Transverse colon (tissue), 4 donors: Measurements from ENCODE around the gene KRT8. TPM values are rescaled to one million over a fixed set of nuclear protein-coding genes. Genes with fewer than 3 reads are reported as not detected.

ENCODE experiments used
- DNase-seq: peaks from one replicate; pipeline ENCODE4 v3.0.0-alpha.2; 2019
- H3K27ac ChIP-seq, 4 donors: fragments of 200-600 bp; sonication (generic); 2 replicates each; pipeline ENCODE4 v1.5.1; 2016 to 2018; ENCODE audit warnings: inconsistent platforms in 4 of 4
- H3K27me3 ChIP-seq: fragments of 200-600 bp; sonication (generic); 2 replicates; pipeline ENCODE4 v1.5.1; 2017; ENCODE audit warnings: inconsistent platforms
- H3K36me3 ChIP-seq, 4 donors: fragments of 200-600 bp; sonication (generic); 2 replicates each; pipeline ENCODE4 v1.5.1; 2017 to 2019; ENCODE audit warnings: inconsistent platforms in 4 of 4
- H3K4me1 ChIP-seq, 4 donors: fragments of 200-600 bp; sonication (generic); 2 replicates each; pipeline ENCODE4 v1.5.1; 2017 to 2020; ENCODE audit warnings: inconsistent platforms in 4 of 4
- H3K4me3 ChIP-seq, 4 donors: fragments of 200-600 bp; sonication (generic); 1 replicate in 1 of 4; 2 replicates in 3 of 4; pipeline versions ENCODE4 v1.5.1 to v1.6.1; 2017 to 2019; ENCODE audit warnings: inconsistent platforms in 4 of 4
- H3K9me3 ChIP-seq, 2 donors: fragments of 200-600 bp; sonication (generic); 2 replicates each; pipeline ENCODE4 v1.5.1; 2017 to 2019; ENCODE audit warnings: inconsistent platforms in 2 of 2
- CTCF ChIP-seq, 5 experiments: fragments of 200-600 bp in 3 of 5; fragments of 450-650 bp in 2 of 5; sonication (generic) in 3 of 5; IDR thresholded peaks; 1 replicate in 2 of 5; 2 replicates in 3 of 5; pipeline ENCODE4 v1.5.1; 2016 to 2017; ENCODE audit warnings: antibody characterized with exemption in 5 of 5, inconsistent platforms in 3 of 5, mild to moderate bottlenecking in 2 of 5, moderate library complexity in 1 of 5
- EP300 ChIP-seq: sonication (generic); formaldehyde crosslinking; IDR thresholded peaks from one replicate; pipeline ENCODE4 v1.6.1; 2017; ENCODE audit warnings: antibody characterized with exemption, low read depth
- POLR2A ChIP-seq: fragments of 450-650 bp; IDR thresholded peaks from one replicate; pipeline ENCODE4 v1.6.1; 2016; ENCODE audit warnings: antibody characterized with exemption, mild to moderate bottlenecking, moderate library complexity
- POLR2AphosphoS5 ChIP-seq, 3 donors: sonication (generic); formaldehyde crosslinking; IDR thresholded peaks; one replicate each; pipeline ENCODE4 v1.6.1; 2016; ENCODE audit warnings: antibody characterized with exemption in 3 of 3
- WGBS, 2 donors: methylation state at CpG; one replicate each; pipeline ENCODE4 v1.1.5; 2018; ENCODE audit warnings: low coverage in 1 of 2; 5-methylcytosine and 5-hydroxymethylcytosine counted together
- in situ Hi-C, 4 donors: fragments of 200-750 bp; cut with MboI; loops; one replicate each; pipeline versions ENCODE4 v1.15.0 to v1.15.1; 2017; ENCODE audit warnings: low sequenced_read_pairs in 3 of 4, low pct_ligation_motif_present in 1 of 4, low pct_unique_long_range_greater_than_20kb in 1 of 4
- intact Hi-C: fragments of 100-400 bp; cut with DNase I; formaldehyde crosslinking; loops from one replicate; pipeline ENCODE4 v1.15.1; 2023; ENCODE audit warnings: low total_unique reads
- total RNA-seq, 4 donors: library from RNA; depleted of rRNA; stranded (reverse); fragments of >200 nt; gene quantifications; one replicate each; pipeline ENCODE4 v1.1.0, GENCODE V29; 2016

The KRT8 gene
- total RNA-seq, 4 donors from 2014 or later = 1,016 to 3,505 (median 2,245) TPM

GRCh38 chr12:52847335-52848102 is 57.4 kb downstream of the KRT8 start:
- no peak overlapping the region for H3K27ac ChIP-seq
- no peak overlapping the region for H3K4me3 ChIP-seq
- in situ Hi-C loops (no loop called here), intact Hi-C loops (no loop called here)
- H3K9me3 ChIP-seq = no peaks in the 10 kb centered on the region
- WGBS, 2 donors = 84% methylated on average over 12 of the region's 12 CpGs; no CpG with 5 or more reads in 1 of the 2 donors
- TF ChIP-seq POLR2A (no peak), POLR2AphosphoS5 (IDR thresholded peaks at IDR 0.05) (no peak), EP300 (no peak), CTCF (IDR thresholded peaks at IDR 0.05) (no peak)
- no peaks in the 10 kb centered on the region for H3K36me3 ChIP-seq
- DNase-seq = no peak
- no peaks in the 10 kb centered on the region for H3K27me3 ChIP-seq
- H3K4me1 ChIP-seq = no peaks in the 10 kb centered on the region

Other genes starting within 250 kb of the KRT8 start
- gene KRT1, start 224.7 kb downstream of the KRT8 start, total RNA-seq = not detected
- not detected for gene KRT77, start 201.6 kb downstream of the KRT8 start, total RNA-seq
- gene KRT76, start 127.7 kb downstream of the KRT8 start, total RNA-seq = not detected
- not detected for gene KRT3, start 109.0 kb downstream of the KRT8 start, total RNA-seq
- gene KRT4, start 91.0 kb downstream of the KRT8 start, total RNA-seq = not detected
- gene KRT79, start 70.8 kb downstream of the KRT8 start, total RNA-seq = not detected
- not detected for gene KRT78, start 56.1 kb downstream of the KRT8 start, total RNA-seq
- 100 to 1,000 TPM; 367 to 813 (median 541) TPM for gene KRT18, start 44.0 kb upstream of the KRT8 start, total RNA-seq
- 100 to 1,000 TPM; 175 to 383 (median 261) TPM for gene EIF4B, start 101.4 kb upstream of the KRT8 start, total RNA-seq
- 100 to 1,000 TPM in 2 of 4 donors, 10 to 100 TPM in 2; 48.2 to 397 (median 169) TPM for gene TNS2, start 145.0 kb upstream of the KRT8 start, total RNA-seq
- gene SPRYD3, start 174.3 kb upstream of the KRT8 start, total RNA-seq = 10 to 100 TPM; 10.1 to 27.0 (median 21.9) TPM
- 100 to 1,000 TPM in 1 of 4 donors, 10 to 100 TPM in 3; 38.5 to 106 (median 94.5) TPM for gene IGFBP6, start 192.6 kb upstream of the KRT8 start, total RNA-seq
- under 1 TPM in 1 of 4 donors, not detected in 3; 0.41 TPM for gene SOAT2, start 198.4 kb upstream of the KRT8 start, total RNA-seq